Measurements from ENCODE around the gene SH3TC1.

DNA sequence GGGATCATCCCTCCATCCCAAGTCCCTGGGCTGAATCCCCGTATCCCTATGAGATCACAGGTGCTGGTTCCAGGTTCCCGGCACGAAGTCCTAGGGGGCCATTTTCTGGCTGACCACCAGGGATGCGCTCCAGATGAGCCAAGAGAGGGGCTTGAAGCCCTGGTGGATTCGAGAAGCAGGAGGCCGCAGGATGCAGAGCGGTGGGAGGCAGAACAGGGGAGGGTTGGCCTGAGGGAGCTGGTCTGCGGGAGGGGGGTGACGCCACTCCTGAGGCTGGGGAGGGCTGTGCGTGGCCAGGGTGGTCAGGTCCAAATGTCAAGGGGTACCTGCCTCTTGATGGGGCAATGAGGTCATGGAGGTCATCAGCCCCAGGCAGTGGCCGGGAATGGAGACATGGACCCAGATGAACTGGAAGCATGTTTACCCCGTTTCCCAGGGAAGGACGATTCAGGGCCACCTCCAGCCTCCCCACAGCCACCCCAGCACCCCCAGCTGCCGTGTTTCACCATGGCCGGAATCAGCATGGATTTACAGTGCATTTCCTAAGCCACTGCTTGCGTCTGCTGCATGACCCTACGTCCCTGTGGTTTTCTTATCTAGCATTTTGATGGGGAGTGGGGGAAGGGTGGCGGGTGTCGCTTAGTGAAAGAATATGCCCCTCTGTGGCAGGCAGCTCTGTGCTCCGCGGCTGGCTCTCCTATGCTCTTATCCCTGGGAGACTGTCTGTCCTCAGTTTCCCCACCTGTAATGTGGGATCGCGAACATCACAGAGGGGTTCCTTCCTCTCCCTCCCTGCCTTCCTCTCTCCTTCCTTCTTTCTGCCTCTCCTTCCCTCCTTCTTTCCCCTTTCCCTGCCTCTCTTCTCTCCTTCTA, 53.4 kb downstream of the SH3TC1 start:
- TF ChIP-seq YY1 (IDR thresholded peaks at IDR 0.05; ENCODE audit: insufficient read depth, insufficient read length) (no peak), SUZ12 (IDR thresholded peaks at IDR 0.05; ENCODE audit: extremely low read depth, insufficient read depth, insufficient read length) (no peak), ZNF274 (IDR thresholded peaks at IDR 0.05; ENCODE audit: low read depth, low read length) (no peak)

All from NT2/D1 (cell line).